DOHH2 (cell line): ENCODE measurements around the gene NEUROG2.
"Not testable (repeated sequence)": the region's sequence is repeated elsewhere in the genome, so short reads cannot be mapped to it uniquely, and the experiment has no call there.

Experiments used
- H3F3A ChIP-seq: fragments of 200-600 bp; sonication (generic), shearing (Covaris generic); 2 replicates; pipeline ENCODE4 v1.6.0; 2016; ENCODE audit warnings: antibody characterized with exemption, mild to moderate bottlenecking; ENCODE audit not compliant: control insufficient read depth, insufficient read depth
- H3K27ac ChIP-seq: fragments of 200-600 bp; sonication (generic); 2 replicates; pipeline ENCODE4 v1.5.1; 2014; ENCODE audit warnings: low read depth, mild to moderate bottlenecking, low read length, moderate library complexity
- H3K27me3 ChIP-seq: fragments of 200-600 bp; sonication (generic); 2 replicates; pipeline ENCODE4 v1.6.1; 2014; ENCODE audit warnings: mild to moderate bottlenecking, low read length, mixed read lengths; ENCODE audit not compliant: control insufficient read depth
- H3K36me3 ChIP-seq: fragments of 200-600 bp; sonication (generic); 2 replicates; pipeline ENCODE4 v1.6.1; 2014; ENCODE audit warnings: mild to moderate bottlenecking, low read length, moderate library complexity, mixed read lengths; ENCODE audit not compliant: control insufficient read depth
- H3K4me1 ChIP-seq: fragments of 200-600 bp; sonication (generic); 2 replicates; pipeline ENCODE4 v1.6.1; 2014; ENCODE audit warnings: mild to moderate bottlenecking, low read length, mixed read lengths; ENCODE audit not compliant: control insufficient read depth
- H3K4me2 ChIP-seq: fragments of 200-600 bp; sonication (generic); 2 replicates; pipeline ENCODE4 v1.6.0; 2014; ENCODE audit warnings: mild to moderate bottlenecking, low read length, moderate library complexity
- H3K4me3 ChIP-seq: fragments of 200-600 bp; sonication (generic); 2 replicates; pipeline ENCODE4 v1.5.1; 2014; ENCODE audit warnings: mild to moderate bottlenecking, low read length, mixed read lengths
- H3K79me2 ChIP-seq: fragments of 200-600 bp; sonication (generic); 2 replicates; pipeline ENCODE4 v1.6.1; 2014; ENCODE audit warnings: mild to moderate bottlenecking, low read length, mixed read lengths; ENCODE audit not compliant: control insufficient read depth
- H3K9me2 ChIP-seq: fragments of 200-600 bp; sonication (generic); replicated peaks from 2 replicates; pipeline ENCODE4 v1.6.1; 2014; ENCODE audit warnings: mild to moderate bottlenecking, low read length, mixed read lengths; ENCODE audit not compliant: control insufficient read depth
- H3K9me3 ChIP-seq: fragments of 200-600 bp; sonication (generic); 2 replicates; pipeline ENCODE4 v1.6.1; 2014; ENCODE audit warnings: antibody characterized with exemption, low read length, mixed read lengths; ENCODE audit not compliant: control insufficient read depth, insufficient read depth
- H4K20me1 ChIP-seq: fragments of 200-600 bp; sonication (generic); 2 replicates; pipeline ENCODE4 v1.6.0; 2014; ENCODE audit warnings: low read depth, mild to moderate bottlenecking, antibody characterized with exemption, low read length, moderate library complexity; ENCODE audit not compliant: control insufficient read depth, insufficient read depth
- EZH2phosphoT487 ChIP-seq: fragments of 200-600 bp; sonication (generic); IDR thresholded peaks from 2 replicates; pipeline ENCODE4 v1.6.1; 2017; ENCODE audit warnings: borderline replicate concordance, mild to moderate bottlenecking, antibody characterized with exemption, low read length, moderate library complexity, mixed read lengths
- TF ChIP-seq, protein P1 (sequence below): fragments of 200-600 bp; sonication (generic); IDR thresholded peaks from one replicate; pipeline ENCODE4 v1.5.1; 2014; ENCODE audit warnings: antibody characterized with exemption, mild to moderate bottlenecking, low read depth, low read length; ENCODE audit not compliant: poor library complexity, severe bottlenecking

The NEUROG2 gene

DNA sequence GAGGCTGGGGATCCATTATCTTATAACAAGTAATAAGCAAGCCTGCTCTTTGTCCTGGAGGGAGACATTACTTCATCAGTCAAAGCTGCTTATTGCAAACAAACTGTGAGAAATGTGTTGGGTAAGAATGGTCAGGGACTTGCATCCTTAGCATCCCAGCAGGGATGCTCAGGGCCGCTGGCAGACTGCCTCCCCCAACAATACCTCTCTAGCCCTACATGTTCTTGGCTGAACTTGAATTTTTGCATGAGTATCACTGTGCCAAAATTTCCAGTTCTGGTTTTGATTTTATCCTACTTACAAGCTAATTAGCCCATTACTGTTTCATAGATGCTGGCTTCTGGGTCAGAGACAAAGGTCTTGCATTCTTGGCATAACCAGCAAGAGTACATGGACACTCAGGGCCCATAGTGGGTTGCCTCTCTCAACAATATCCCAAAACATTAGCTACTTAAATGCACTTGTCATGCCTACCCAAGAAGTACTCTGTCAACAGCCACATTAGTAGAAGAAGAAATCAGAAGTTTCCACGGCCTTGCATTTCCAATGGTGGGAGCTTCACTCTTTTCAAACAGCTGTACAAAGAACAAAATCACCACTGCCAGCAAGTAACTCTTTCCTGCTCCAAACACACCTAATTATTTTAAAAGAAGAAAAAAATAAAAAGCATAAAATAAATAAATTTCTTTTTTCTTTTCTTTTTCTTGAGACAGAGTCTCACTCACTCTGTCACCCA lies 41.9 kb upstream of the NEUROG2 start:
- Histone ChIP-seq H3K36me3 (peaks cover 44% of the 10 kb centered on the region), H3K9me2 (no peaks in the 10 kb centered on the region), H3K79me2 (no peaks in the 10 kb centered on the region), H3K4me2 (no peak overlapping the region), H4K20me1 (no peaks in the 10 kb centered on the region), H3K9me3 (no peaks in the 10 kb centered on the region), H3F3A (no peaks in the 10 kb centered on the region), H3K27me3 (no peaks in the 10 kb centered on the region), H3K27ac (no peak overlapping the region), H3K4me3 (no peak overlapping the region), H3K4me1 (peaks cover 16% of the 10 kb centered on the region)
- no peak for TF ChIP-seq EZH2phosphoT487
- TF ChIP-seq, protein P1, sequence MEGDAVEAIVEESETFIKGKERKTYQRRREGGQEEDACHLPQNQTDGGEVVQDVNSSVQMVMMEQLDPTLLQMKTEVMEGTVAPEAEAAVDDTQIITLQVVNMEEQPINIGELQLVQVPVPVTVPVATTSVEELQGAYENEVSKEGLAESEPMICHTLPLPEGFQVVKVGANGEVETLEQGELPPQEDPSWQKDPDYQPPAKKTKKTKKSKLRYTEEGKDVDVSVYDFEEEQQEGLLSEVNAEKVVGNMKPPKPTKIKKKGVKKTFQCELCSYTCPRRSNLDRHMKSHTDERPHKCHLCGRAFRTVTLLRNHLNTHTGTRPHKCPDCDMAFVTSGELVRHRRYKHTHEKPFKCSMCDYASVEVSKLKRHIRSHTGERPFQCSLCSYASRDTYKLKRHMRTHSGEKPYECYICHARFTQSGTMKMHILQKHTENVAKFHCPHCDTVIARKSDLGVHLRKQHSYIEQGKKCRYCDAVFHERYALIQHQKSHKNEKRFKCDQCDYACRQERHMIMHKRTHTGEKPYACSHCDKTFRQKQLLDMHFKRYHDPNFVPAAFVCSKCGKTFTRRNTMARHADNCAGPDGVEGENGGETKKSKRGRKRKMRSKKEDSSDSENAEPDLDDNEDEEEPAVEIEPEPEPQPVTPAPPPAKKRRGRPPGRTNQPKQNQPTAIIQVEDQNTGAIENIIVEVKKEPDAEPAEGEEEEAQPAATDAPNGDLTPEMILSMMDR, result no peak

DNA sequence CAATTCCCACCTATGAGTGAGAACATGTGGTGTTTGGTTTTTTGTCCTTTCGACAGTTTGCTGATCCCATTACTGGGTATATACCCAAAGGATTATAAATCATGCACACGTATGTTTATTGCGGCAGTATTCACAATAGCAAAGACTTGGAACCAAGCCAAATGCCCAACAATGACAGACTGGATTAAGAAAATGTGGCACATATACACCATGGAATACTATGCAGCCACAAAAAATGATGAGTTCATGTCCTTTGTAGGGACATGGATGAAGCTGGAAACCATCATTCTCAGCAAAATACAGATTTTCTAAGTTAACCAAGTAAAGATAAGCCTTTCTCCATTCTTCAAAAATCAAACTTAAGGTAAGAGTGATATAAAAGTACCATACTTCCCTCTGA lies 38.3 kb upstream of the NEUROG2 start:
- not testable (repeated sequence) for H4K20me1 ChIP-seq, H3K4me2 ChIP-seq, H3K4me1 ChIP-seq, H3F3A ChIP-seq, H3K27me3 ChIP-seq, H3K9me3 ChIP-seq, H3K9me2 ChIP-seq, H3K27ac ChIP-seq, H3K79me2 ChIP-seq, H3K4me3 ChIP-seq
- peaks cover 19% of the 10 kb centered on the region for H3K36me3 ChIP-seq

DNA sequence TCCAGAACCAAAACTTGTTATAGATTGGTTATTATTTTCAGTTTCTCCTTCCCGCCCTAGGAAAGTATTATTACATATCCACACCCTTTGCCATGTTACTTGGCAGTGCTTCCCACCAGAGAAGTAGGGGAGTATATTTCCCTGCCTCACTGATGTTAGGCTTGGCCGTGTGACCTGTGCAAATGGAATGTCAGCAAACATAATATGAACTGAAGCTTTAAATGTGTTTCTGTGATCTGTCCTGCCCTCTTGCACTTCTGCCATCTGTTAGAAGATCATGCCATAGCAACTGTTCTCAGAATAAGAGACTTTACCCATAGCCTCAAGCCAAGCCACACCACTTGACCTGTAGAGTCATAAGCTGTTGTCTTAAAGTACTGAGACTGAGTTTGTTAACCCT lies 36.7 kb upstream of the NEUROG2 start:
- no peaks in the 10 kb centered on the region for H4K20me1 ChIP-seq
- no peaks in the 10 kb centered on the region for H3F3A ChIP-seq
- no peaks in the 10 kb centered on the region for H3K9me3 ChIP-seq
- H3K4me1 ChIP-seq, result no peaks in the 10 kb centered on the region
- no peaks in the 10 kb centered on the region for H3K79me2 ChIP-seq
- H3K27me3 ChIP-seq, result no peaks in the 10 kb centered on the region
- H3K9me2 ChIP-seq, result no peaks in the 10 kb centered on the region
- H3K4me2 ChIP-seq, result no peak overlapping the region
- H3K36me3 ChIP-seq, result peaks cover 16% of the 10 kb centered on the region
- TF ChIP-seq, protein P1, result no peak
- TF ChIP-seq EZH2phosphoT487, result no peak
- no peak overlapping the region for H3K27ac ChIP-seq
- no peak overlapping the region for H3K4me3 ChIP-seq

DNA sequence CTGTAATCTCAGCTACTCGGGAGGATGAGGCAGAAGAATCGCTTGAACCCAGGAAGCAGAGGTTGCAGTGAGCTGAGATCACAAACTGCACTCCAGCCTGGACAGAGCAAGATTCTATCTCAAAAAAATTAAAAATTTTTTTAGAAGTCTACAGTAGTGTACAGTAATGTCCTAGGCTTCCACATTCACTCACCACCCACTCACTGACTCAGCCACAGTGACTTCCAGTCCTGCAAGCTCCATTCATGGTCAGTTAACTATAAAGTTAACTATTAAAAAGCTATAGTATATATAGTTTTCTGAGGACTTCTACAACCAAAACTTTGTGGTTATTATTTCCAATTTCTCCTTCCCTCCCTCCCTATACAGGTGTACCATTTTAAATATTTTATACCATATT lies 34.7 kb upstream of the NEUROG2 start:
- H3K4me3 ChIP-seq, result no peak overlapping the region
- TF ChIP-seq, protein P1, result no peak
- TF ChIP-seq EZH2phosphoT487, result no peak
- H4K20me1 ChIP-seq, result no peaks in the 10 kb centered on the region
- H3K79me2 ChIP-seq, result no peaks in the 10 kb centered on the region
- H3F3A ChIP-seq, result no peaks in the 10 kb centered on the region
- H3K4me2 ChIP-seq, result no peak overlapping the region
- no peak overlapping the region for H3K27ac ChIP-seq
- no peaks in the 10 kb centered on the region for H3K9me3 ChIP-seq
- H3K9me2 ChIP-seq, result no peaks in the 10 kb centered on the region
- no peaks in the 10 kb centered on the region for H3K4me1 ChIP-seq
- H3K36me3 ChIP-seq, result peaks cover 15% of the 10 kb centered on the region
- H3K27me3 ChIP-seq, result no peaks in the 10 kb centered on the region
